ENCODE data around the gene ALPL. TPM values are rescaled to one million over a fixed set of nuclear protein-coding genes. Genes with fewer than 3 reads are reported as not detected.
A peak's percentile ranks its signal among the peaks of the same experiment; 100 is the strongest.

The ALPL gene
- total RNA-seq, 1 experiment from 2014 or later, result not detected

DNA sequence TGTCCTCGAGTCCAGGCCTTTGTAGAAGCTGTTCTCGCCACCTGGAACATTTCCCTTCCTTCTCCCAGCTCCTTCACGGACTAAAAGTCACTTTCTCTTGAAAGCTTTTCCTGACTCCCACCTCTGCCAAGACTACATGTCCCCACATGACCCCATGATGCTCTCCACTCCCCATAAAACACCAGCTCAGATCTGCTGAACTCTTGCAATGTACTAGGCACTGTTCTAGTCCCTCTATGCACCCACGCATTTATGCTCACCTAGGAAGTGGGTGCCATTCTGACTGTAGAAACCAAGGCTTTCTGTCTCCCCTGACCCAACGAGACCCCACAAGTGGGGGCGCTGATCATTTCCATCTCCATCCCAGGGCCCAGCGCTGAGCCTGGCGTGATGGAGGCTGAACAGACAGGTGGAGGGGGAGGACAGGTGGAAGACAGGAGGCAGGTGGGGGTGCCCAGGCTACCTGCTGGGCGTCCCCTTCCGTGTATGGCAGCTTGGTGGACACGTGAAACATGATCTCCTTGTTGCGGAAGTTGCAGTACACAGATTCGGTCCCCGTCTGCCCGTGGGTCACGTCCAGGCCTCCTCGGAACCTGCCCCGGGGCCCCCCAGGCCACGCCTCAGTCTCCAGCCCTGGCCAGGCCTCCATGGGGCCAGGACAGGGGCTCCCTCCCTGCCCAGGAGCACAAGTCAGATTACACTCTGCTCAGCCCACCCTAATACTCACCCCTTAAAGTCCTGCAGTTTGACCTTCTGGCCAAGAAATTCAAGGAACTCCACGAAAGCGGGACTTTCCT, 102.0 kb downstream of the ALPL start:
- CTCF ChIA-PET, result no interaction called here
- H3F3A ChIP-seq (ENCODE audit: insufficient read depth, low read depth), result no peaks in the 10 kb centered on the region; the same call in 1 of the 2 replicates

GRCh38 chr1:21612057-21612456, 102.8 kb downstream of the ALPL start:
- TF ChIP-seq EZH2 (IDR thresholded peaks at IDR 0.05; ENCODE audit: low read depth), result no peak
- TF ChIP-seq, protein P1, sequence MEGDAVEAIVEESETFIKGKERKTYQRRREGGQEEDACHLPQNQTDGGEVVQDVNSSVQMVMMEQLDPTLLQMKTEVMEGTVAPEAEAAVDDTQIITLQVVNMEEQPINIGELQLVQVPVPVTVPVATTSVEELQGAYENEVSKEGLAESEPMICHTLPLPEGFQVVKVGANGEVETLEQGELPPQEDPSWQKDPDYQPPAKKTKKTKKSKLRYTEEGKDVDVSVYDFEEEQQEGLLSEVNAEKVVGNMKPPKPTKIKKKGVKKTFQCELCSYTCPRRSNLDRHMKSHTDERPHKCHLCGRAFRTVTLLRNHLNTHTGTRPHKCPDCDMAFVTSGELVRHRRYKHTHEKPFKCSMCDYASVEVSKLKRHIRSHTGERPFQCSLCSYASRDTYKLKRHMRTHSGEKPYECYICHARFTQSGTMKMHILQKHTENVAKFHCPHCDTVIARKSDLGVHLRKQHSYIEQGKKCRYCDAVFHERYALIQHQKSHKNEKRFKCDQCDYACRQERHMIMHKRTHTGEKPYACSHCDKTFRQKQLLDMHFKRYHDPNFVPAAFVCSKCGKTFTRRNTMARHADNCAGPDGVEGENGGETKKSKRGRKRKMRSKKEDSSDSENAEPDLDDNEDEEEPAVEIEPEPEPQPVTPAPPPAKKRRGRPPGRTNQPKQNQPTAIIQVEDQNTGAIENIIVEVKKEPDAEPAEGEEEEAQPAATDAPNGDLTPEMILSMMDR (conservative IDR thresholded peaks at IDR 0.05), result no peak
- no TSS peak for BruUV-seq (replicated peaks)
- no peaks in the 10 kb centered on the region for H4K20me1 ChIP-seq (ENCODE audit: insufficient read depth)
- no peaks in the 10 kb centered on the region for H3K9me3 ChIP-seq (ENCODE audit: insufficient read depth, low read depth)
- H3K27me3 ChIP-seq (ENCODE audit: insufficient read depth, low read depth), result no peaks in the 10 kb centered on the region
- H3K4me1 ChIP-seq (replicated peaks; ENCODE audit: insufficient read depth), result peaks cover 16% of the 10 kb centered on the region
- H3K79me2 ChIP-seq (ENCODE audit: low read depth), result no peaks in the 10 kb centered on the region
- H3K4me2 ChIP-seq, result no peak overlapping the region
- DNase-seq, result no peak
- intact Hi-C loops (cut with micrococcal nuclease; ENCODE audit: unreplicated experiment), result loop anchor here (5.0 kb wide), 1 partner anchor 45 kb away; no protein-coding TSS in a partner anchor
- CTCF ChIA-PET, result no interaction called here
- H2AFZ ChIP-seq, result no peak overlapping the region
- no peaks in the 10 kb centered on the region for H3K9me2 ChIP-seq (ENCODE audit: insufficient read depth)
- H3F3A ChIP-seq (ENCODE audit: insufficient read depth, low read depth), result no peaks in the 10 kb centered on the region; the same call in 1 of the 2 replicates
- no peaks in the 10 kb centered on the region for H3K36me3 ChIP-seq (ENCODE audit: low read depth)
- H3K27ac ChIP-seq, result no peak overlapping the region
- H3K4me3 ChIP-seq, result no peak overlapping the region
- POLR2A ChIA-PET (ENCODE audit: unreplicated experiment), result no interaction called here

More for the DNA sequence above, 102.0 kb downstream of the ALPL start:
- H3K36me3 ChIP-seq (ENCODE audit: low read depth), result no peaks in the 10 kb centered on the region
- no peak overlapping the region for H3K27ac ChIP-seq
- POLR2A ChIA-PET (ENCODE audit: unreplicated experiment), result no interaction called here
- H3K4me2 ChIP-seq, result no peak overlapping the region
- no peak overlapping the region for H2AFZ ChIP-seq
- no peaks in the 10 kb centered on the region for H3K79me2 ChIP-seq (ENCODE audit: low read depth)
- H3K9me3 ChIP-seq (ENCODE audit: insufficient read depth, low read depth), result no peaks in the 10 kb centered on the region
- BruUV-seq (replicated peaks), result no TSS peak
- no peaks in the 10 kb centered on the region for H3K27me3 ChIP-seq (ENCODE audit: insufficient read depth, low read depth)
- no peaks in the 10 kb centered on the region for H4K20me1 ChIP-seq (ENCODE audit: insufficient read depth)
- TF ChIP-seq, protein P1 (conservative IDR thresholded peaks at IDR 0.05), result no peak
- no peak for TF ChIP-seq EZH2 (IDR thresholded peaks at IDR 0.05; ENCODE audit: low read depth)
- peaks cover 16% of the 10 kb centered on the region for H3K4me1 ChIP-seq (replicated peaks; ENCODE audit: insufficient read depth)
- DNase-seq, result no peak
- no peaks in the 10 kb centered on the region for H3K9me2 ChIP-seq (ENCODE audit: insufficient read depth)
- intact Hi-C loops (cut with micrococcal nuclease; ENCODE audit: unreplicated experiment), result loop anchor here (5.0 kb wide), 1 partner anchor 46 kb away; no protein-coding TSS in a partner anchor
- no peak overlapping the region for H3K4me3 ChIP-seq

- H3K27ac ChIP-seq, result no peak overlapping the region
- H3K9me2 ChIP-seq (ENCODE audit: insufficient read depth), result no peaks in the 10 kb centered on the region
- H3K4me3 ChIP-seq, result no peak overlapping the region
- H3K4me1 ChIP-seq (replicated peaks; ENCODE audit: insufficient read depth), result peaks cover 16% of the 10 kb centered on the region
- ChIA-PET CTCF (no interaction called here), POLR2A (ENCODE audit: unreplicated experiment) (no interaction called here)
- no peak overlapping the region for H3K4me2 ChIP-seq
- H4K20me1 ChIP-seq (ENCODE audit: insufficient read depth), result no peaks in the 10 kb centered on the region
- intact Hi-C loops (cut with micrococcal nuclease; ENCODE audit: unreplicated experiment), result loop anchor here (5.0 kb wide), 1 partner anchor 44 kb away; no protein-coding TSS in a partner anchor
- no TSS peak for BruUV-seq (replicated peaks)
- no peak overlapping the region for H2AFZ ChIP-seq
- H3K9me3 ChIP-seq (ENCODE audit: insufficient read depth, low read depth), result no peaks in the 10 kb centered on the region
- peak in 1 of 2 experiments; percentile 13 for DNase-seq
- TF ChIP-seq, protein P1 (conservative IDR thresholded peaks at IDR 0.05), result no peak
- TF ChIP-seq EZH2 (IDR thresholded peaks at IDR 0.05; ENCODE audit: low read depth), result no peak
- no peaks in the 10 kb centered on the region; the same call in 1 of the 2 replicates for H3F3A ChIP-seq (ENCODE audit: insufficient read depth, low read depth)
- H3K27me3 ChIP-seq (ENCODE audit: insufficient read depth, low read depth), result no peaks in the 10 kb centered on the region
- H3K36me3 ChIP-seq (ENCODE audit: low read depth), result no peaks in the 10 kb centered on the region
- H3K79me2 ChIP-seq (ENCODE audit: low read depth), result no peaks in the 10 kb centered on the region
These were observed 104.0 kb downstream of the ALPL start for GRCh38 chr1:21613072-21613867.
